Renal pelvis (tissue), 4 donors: ENCODE data around the gene B3GNT4. TPM values are rescaled to one million over a fixed set of nuclear protein-coding genes. Genes with fewer than 3 reads are reported as not detected.
"Not testable (repeated sequence)": the region's sequence is repeated elsewhere in the genome, so short reads cannot be mapped to it uniquely, and the experiment has no call there.

Experiments used
- DNase-seq: peaks from one replicate; pipeline ENCODE4 v3.0.0-alpha.2; 2013
- polyA plus RNA-seq, 3 donors: library from polyadenylated mRNA; unstranded; fragments of 120-200 nt; gene quantifications; one replicate each; pipeline ENCODE4 v1.2.1, GENCODE V29; 2013; ENCODE audit not compliant: insufficient read length in 3 of 3

Gene B3GNT4
- polyA plus RNA-seq, 3 donors = 3.6 to 4.5 (median 4.2) TPM

GRCh38 chr12:122208073-122208820 is 4.7 kb downstream of the B3GNT4 start:
- no peak for DNase-seq

GRCh38 chr12:122215771-122216170 is 12.3 kb downstream of the B3GNT4 start:
- DNase-seq = no peak

- no peak for DNase-seq
Observed at GRCh38 chr12:122216445-122216844, 12.9 kb downstream of the B3GNT4 start.

GRCh38 chr12:122225683-122226365 is 22.3 kb downstream of the B3GNT4 start, which contains the start of gene DIABLO:
Gene DIABLO (minus strand): TSS chr12:122226052. CDS start chr12:122226014, 38 bp downstream.
- DNase-seq = peak; percentile 100

- DNase-seq = no peak
Observed at GRCh38 chr12:122226366-122227125, 23.0 kb downstream of the B3GNT4 start.

- DNase-seq = no peak
Observed at GRCh38 chr12:122227341-122227740, 23.8 kb downstream of the B3GNT4 start.

- no peak for DNase-seq
Observed at GRCh38 chr12:122228092-122228491, 24.6 kb downstream of the B3GNT4 start.

- DNase-seq = no peak
Observed at GRCh38 chr12:122230798-122231197, 27.3 kb downstream of the B3GNT4 start.

GRCh38 chr12:122232691-122233090 is 29.2 kb downstream of the B3GNT4 start:
- DNase-seq = no peak

- no peak for DNase-seq
Observed at GRCh38 chr12:122235741-122236140, 32.2 kb downstream of the B3GNT4 start.

- DNase-seq = no peak
Observed at GRCh38 chr12:122238861-122239260, 35.4 kb downstream of the B3GNT4 start.

- DNase-seq = no peak
Observed at GRCh38 chr12:122243965-122244364, 40.5 kb downstream of the B3GNT4 start.

- DNase-seq = no peak
Observed at GRCh38 chr12:122244565-122245371, 41.3 kb downstream of the B3GNT4 start.

- DNase-seq = no peak
Observed at GRCh38 chr12:122245553-122245952, 42.0 kb downstream of the B3GNT4 start.

- DNase-seq = no peak
Observed at GRCh38 chr12:122250047-122250446, 46.5 kb downstream of the B3GNT4 start.

GRCh38 chr12:122250536-122250935 is 47.0 kb downstream of the B3GNT4 start:
- DNase-seq = no peak

GRCh38 chr12:122258462-122258861 is 55.0 kb downstream of the B3GNT4 start:
- not testable (repeated sequence) for DNase-seq
